ENCODE measurements around the gene CDH20.

DNA sequence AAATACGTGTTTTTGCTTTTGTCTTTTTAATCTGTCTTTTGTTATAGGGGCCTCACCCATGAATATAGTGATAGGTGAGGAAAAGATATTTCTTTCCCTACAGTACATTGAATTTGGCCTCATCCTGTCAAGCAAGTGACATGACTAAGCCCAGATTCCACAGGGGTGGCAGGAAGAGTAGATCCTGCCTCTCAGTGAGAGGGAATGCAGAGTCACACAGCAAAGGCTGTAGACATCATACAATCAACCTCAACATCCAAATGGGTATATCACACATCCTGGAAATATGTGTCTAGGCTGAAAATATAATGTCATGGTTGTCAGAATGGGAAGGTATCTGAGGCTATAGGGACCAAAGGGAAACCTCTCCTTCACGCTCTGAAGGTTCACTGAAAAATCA, 269.6 kb downstream of the CDH20 start:
- TF ChIP-seq, protein P1, sequence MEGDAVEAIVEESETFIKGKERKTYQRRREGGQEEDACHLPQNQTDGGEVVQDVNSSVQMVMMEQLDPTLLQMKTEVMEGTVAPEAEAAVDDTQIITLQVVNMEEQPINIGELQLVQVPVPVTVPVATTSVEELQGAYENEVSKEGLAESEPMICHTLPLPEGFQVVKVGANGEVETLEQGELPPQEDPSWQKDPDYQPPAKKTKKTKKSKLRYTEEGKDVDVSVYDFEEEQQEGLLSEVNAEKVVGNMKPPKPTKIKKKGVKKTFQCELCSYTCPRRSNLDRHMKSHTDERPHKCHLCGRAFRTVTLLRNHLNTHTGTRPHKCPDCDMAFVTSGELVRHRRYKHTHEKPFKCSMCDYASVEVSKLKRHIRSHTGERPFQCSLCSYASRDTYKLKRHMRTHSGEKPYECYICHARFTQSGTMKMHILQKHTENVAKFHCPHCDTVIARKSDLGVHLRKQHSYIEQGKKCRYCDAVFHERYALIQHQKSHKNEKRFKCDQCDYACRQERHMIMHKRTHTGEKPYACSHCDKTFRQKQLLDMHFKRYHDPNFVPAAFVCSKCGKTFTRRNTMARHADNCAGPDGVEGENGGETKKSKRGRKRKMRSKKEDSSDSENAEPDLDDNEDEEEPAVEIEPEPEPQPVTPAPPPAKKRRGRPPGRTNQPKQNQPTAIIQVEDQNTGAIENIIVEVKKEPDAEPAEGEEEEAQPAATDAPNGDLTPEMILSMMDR (IDR thresholded peaks at IDR 0.05 in 2 of 3, conservative IDR thresholded peaks at IDR 0.05 in 1 of 3; ENCODE audit: borderline replicate concordance in 1 of 3, insufficient read depth in 1 of 3, low read depth in 2 of 3, low read length in 2 of 3): no peak
- no peak for TF ChIP-seq EZH2 (IDR thresholded peaks at IDR 0.05)
- TF ChIP-seq TCF7L2 (IDR thresholded peaks at IDR 0.05; ENCODE audit: borderline replicate concordance, extremely low read depth, insufficient read depth, insufficient read length): no peak
- TF ChIP-seq ZFX (IDR thresholded peaks at IDR 0.05): no peak
- TF ChIP-seq, protein P2, sequence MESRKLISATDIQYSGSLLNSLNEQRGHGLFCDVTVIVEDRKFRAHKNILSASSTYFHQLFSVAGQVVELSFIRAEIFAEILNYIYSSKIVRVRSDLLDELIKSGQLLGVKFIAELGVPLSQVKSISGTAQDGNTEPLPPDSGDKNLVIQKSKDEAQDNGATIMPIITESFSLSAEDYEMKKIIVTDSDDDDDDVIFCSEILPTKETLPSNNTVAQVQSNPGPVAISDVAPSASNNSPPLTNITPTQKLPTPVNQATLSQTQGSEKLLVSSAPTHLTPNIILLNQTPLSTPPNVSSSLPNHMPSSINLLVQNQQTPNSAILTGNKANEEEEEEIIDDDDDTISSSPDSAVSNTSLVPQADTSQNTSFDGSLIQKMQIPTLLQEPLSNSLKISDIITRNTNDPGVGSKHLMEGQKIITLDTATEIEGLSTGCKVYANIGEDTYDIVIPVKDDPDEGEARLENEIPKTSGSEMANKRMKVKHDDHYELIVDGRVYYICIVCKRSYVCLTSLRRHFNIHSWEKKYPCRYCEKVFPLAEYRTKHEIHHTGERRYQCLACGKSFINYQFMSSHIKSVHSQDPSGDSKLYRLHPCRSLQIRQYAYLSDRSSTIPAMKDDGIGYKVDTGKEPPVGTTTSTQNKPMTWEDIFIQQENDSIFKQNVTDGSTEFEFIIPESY (IDR thresholded peaks at IDR 0.05; ENCODE audit: extremely low read depth, insufficient replicate concordance, low read length): no peak
- no peak for TF ChIP-seq SP1 (IDR thresholded peaks at IDR 0.05; ENCODE audit: low read depth)
